ENCODE results near the gene CGB1.

Gene CGB1

GRCh38 chr19:48999481-49000325, 37.0 kb downstream of the CGB1 start:
- Histone ChIP-seq H3K9me3 (ENCODE audit: control insufficient read depth in 1 of 2, low read length in 2 of 2) (no peaks in the 10 kb centered on the region), H3K4me3 (ENCODE audit: low read depth in 1 of 2, low read length in 2 of 2) (no peak overlapping the region), H3K36me3 (ENCODE audit: control insufficient read depth in 1 of 2, insufficient read depth in 2 of 2, low read length in 2 of 2) (peaks cover 7 to 24% of the 10 kb centered on the region in 2 donors), H3K4me1 (ENCODE audit: control insufficient read depth in 1 of 2, insufficient read depth in 2 of 2, low read length in 2 of 2) (peaks cover 4 to 5% of the 10 kb centered on the region in 2 donors), H3K27me3 (ENCODE audit: control insufficient read depth in 1 of 2, insufficient read depth in 2 of 2, low read length in 2 of 2) (no peaks in the 10 kb centered on the region), H3K9ac (ENCODE audit: low read depth in 1 of 2, low read length in 2 of 2) (no peak overlapping the region), H3K27ac (ENCODE audit: low read depth, low read length) (no peak overlapping the region)

- Histone ChIP-seq H3K4me1 (ENCODE audit: control insufficient read depth in 1 of 2, insufficient read depth in 2 of 2, low read length in 2 of 2) (peaks cover 11 to 14% of the 10 kb centered on the region in 2 donors), H3K27ac (ENCODE audit: low read depth, low read length) (no peak overlapping the region), H3K9ac (ENCODE audit: low read depth in 1 of 2, low read length in 2 of 2) (no peak overlapping the region), H3K9me3 (ENCODE audit: control insufficient read depth in 1 of 2, low read length in 2 of 2) (no peaks in the 10 kb centered on the region), H3K27me3 (ENCODE audit: control insufficient read depth in 1 of 2, insufficient read depth in 2 of 2, low read length in 2 of 2) (no peaks in the 10 kb centered on the region), H3K36me3 (ENCODE audit: control insufficient read depth in 1 of 2, insufficient read depth in 2 of 2, low read length in 2 of 2) (peaks cover 0 to 12% of the 10 kb centered on the region in 2 donors), H3K4me3 (ENCODE audit: low read depth in 1 of 2, low read length in 2 of 2) (no peak overlapping the region)
Measured at GRCh38 chr19:48997972-48998371, 38.7 kb downstream of the CGB1 start.

GRCh38 chr19:48994035-48994386, 42.7 kb downstream of the CGB1 start:
- Histone ChIP-seq H3K9me3 (ENCODE audit: control insufficient read depth in 1 of 2, low read length in 2 of 2) (no peaks in the 10 kb centered on the region), H3K36me3 (ENCODE audit: control insufficient read depth in 1 of 2, insufficient read depth in 2 of 2, low read length in 2 of 2) (peaks cover 7 to 8% of the 10 kb centered on the region in 2 donors), H3K27ac (ENCODE audit: low read depth, low read length) (peak overlapping the region; percentile 30), H3K9ac (ENCODE audit: low read depth in 1 of 2, low read length in 2 of 2) (peak overlapping the region; percentile 79 to 87), H3K4me1 (ENCODE audit: control insufficient read depth in 1 of 2, insufficient read depth in 2 of 2, low read length in 2 of 2) (peaks cover 21 to 31% of the 10 kb centered on the region in 2 donors), H3K27me3 (ENCODE audit: control insufficient read depth in 1 of 2, insufficient read depth in 2 of 2, low read length in 2 of 2) (no peaks in the 10 kb centered on the region), H3K4me3 (ENCODE audit: low read depth in 1 of 2, low read length in 2 of 2) (peak overlapping the region; percentile 91 to 99)

GRCh38 chr19:48993175-48994034, 43.3 kb downstream of the CGB1 start, which contains the start of the genes GYS1 and RUVBL2:
TSS of gene GYS1 (minus strand) at chr19:48993309. CDS start at chr19:48993112, 197 bp downstream.
TSS of gene RUVBL2 (plus strand) at chr19:48993887. CDS start at chr19:48993912, 25 bp downstream.
- no peaks in the 10 kb centered on the region for H3K9me3 ChIP-seq (ENCODE audit: control insufficient read depth in 1 of 2, low read length in 2 of 2)
- H3K9ac ChIP-seq (ENCODE audit: low read depth in 1 of 2, low read length in 2 of 2): peak within 1 kb of the TSS; percentile 98 to 100
- peaks cover 7 to 13% of the 10 kb centered on the region in 2 donors for H3K36me3 ChIP-seq (ENCODE audit: control insufficient read depth in 1 of 2, insufficient read depth in 2 of 2, low read length in 2 of 2)
- H3K4me3 ChIP-seq (ENCODE audit: low read depth in 1 of 2, low read length in 2 of 2): peak within 1 kb of the TSS; percentile 96 to 99
- peaks cover 21 to 31% of the 10 kb centered on the region in 2 donors for H3K4me1 ChIP-seq (ENCODE audit: control insufficient read depth in 1 of 2, insufficient read depth in 2 of 2, low read length in 2 of 2)
- H3K27me3 ChIP-seq (ENCODE audit: control insufficient read depth in 1 of 2, insufficient read depth in 2 of 2, low read length in 2 of 2): no peaks in the 10 kb centered on the region
- peak within 1 kb of the TSS; percentile 90 for H3K27ac ChIP-seq (ENCODE audit: low read depth, low read length)

- Histone ChIP-seq H3K9ac (ENCODE audit: low read depth in 1 of 2, low read length in 2 of 2) (peak overlapping the region; percentile 98 to 100), H3K4me3 (ENCODE audit: low read depth in 1 of 2, low read length in 2 of 2) (peak overlapping the region; percentile 96 to 99), H3K4me1 (ENCODE audit: control insufficient read depth in 1 of 2, insufficient read depth in 2 of 2, low read length in 2 of 2) (peaks cover 21 to 31% of the 10 kb centered on the region in 2 donors), H3K9me3 (ENCODE audit: control insufficient read depth in 1 of 2, low read length in 2 of 2) (no peaks in the 10 kb centered on the region), H3K27ac (ENCODE audit: low read depth, low read length) (peak overlapping the region; percentile 85), H3K27me3 (ENCODE audit: control insufficient read depth in 1 of 2, insufficient read depth in 2 of 2, low read length in 2 of 2) (no peaks in the 10 kb centered on the region), H3K36me3 (ENCODE audit: control insufficient read depth in 1 of 2, insufficient read depth in 2 of 2, low read length in 2 of 2) (peaks cover 7 to 19% of the 10 kb centered on the region in 2 donors)
Measured at GRCh38 chr19:48992581-48993174, 44.0 kb downstream of the CGB1 start.

- Histone ChIP-seq H3K27me3 (ENCODE audit: control insufficient read depth in 1 of 2, insufficient read depth in 2 of 2, low read length in 2 of 2) (no peaks in the 10 kb centered on the region), H3K36me3 (ENCODE audit: control insufficient read depth in 1 of 2, insufficient read depth in 2 of 2, low read length in 2 of 2) (peaks cover 7 to 23% of the 10 kb centered on the region in 2 donors), H3K9me3 (ENCODE audit: control insufficient read depth in 1 of 2, low read length in 2 of 2) (no peaks in the 10 kb centered on the region), H3K4me1 (ENCODE audit: control insufficient read depth in 1 of 2, insufficient read depth in 2 of 2, low read length in 2 of 2) (peaks cover 21 to 31% of the 10 kb centered on the region in 2 donors), H3K4me3 (ENCODE audit: low read depth in 1 of 2, low read length in 2 of 2) (peak overlapping the region; percentile 96 to 99), H3K9ac (ENCODE audit: low read depth in 1 of 2, low read length in 2 of 2) (peak overlapping the region; percentile 98 to 100), H3K27ac (ENCODE audit: low read depth, low read length) (peak overlapping the region; percentile 85)
Measured at GRCh38 chr19:48991873-48992580, 44.7 kb downstream of the CGB1 start.

GRCh38 chr19:48991011-48991609, 45.6 kb downstream of the CGB1 start:
- Histone ChIP-seq H3K9ac (ENCODE audit: low read depth in 1 of 2, low read length in 2 of 2) (peak overlapping the region in 1 of 2 donors; percentile 98), H3K27me3 (ENCODE audit: control insufficient read depth in 1 of 2, insufficient read depth in 2 of 2, low read length in 2 of 2) (no peaks in the 10 kb centered on the region), H3K9me3 (ENCODE audit: control insufficient read depth in 1 of 2, low read length in 2 of 2) (no peaks in the 10 kb centered on the region), H3K4me3 (ENCODE audit: low read depth in 1 of 2, low read length in 2 of 2) (no peak overlapping the region), H3K27ac (ENCODE audit: low read depth, low read length) (no peak overlapping the region), H3K36me3 (ENCODE audit: control insufficient read depth in 1 of 2, insufficient read depth in 2 of 2, low read length in 2 of 2) (peaks cover 7 to 29% of the 10 kb centered on the region in 2 donors), H3K4me1 (ENCODE audit: control insufficient read depth in 1 of 2, insufficient read depth in 2 of 2, low read length in 2 of 2) (peaks cover 21 to 31% of the 10 kb centered on the region in 2 donors)

- peaks cover 21 to 31% of the 10 kb centered on the region in 2 donors for H3K4me1 ChIP-seq (ENCODE audit: control insufficient read depth in 1 of 2, insufficient read depth in 2 of 2, low read length in 2 of 2)
- H3K4me3 ChIP-seq (ENCODE audit: low read depth in 1 of 2, low read length in 2 of 2): no peak overlapping the region
- H3K9me3 ChIP-seq (ENCODE audit: control insufficient read depth in 1 of 2, low read length in 2 of 2): no peaks in the 10 kb centered on the region
- peaks cover 12 to 36% of the 10 kb centered on the region in 2 donors for H3K36me3 ChIP-seq (ENCODE audit: control insufficient read depth in 1 of 2, insufficient read depth in 2 of 2, low read length in 2 of 2)
- no peaks in the 10 kb centered on the region for H3K27me3 ChIP-seq (ENCODE audit: control insufficient read depth in 1 of 2, insufficient read depth in 2 of 2, low read length in 2 of 2)
- no peak overlapping the region for H3K9ac ChIP-seq (ENCODE audit: low read depth in 1 of 2, low read length in 2 of 2)
- H3K27ac ChIP-seq (ENCODE audit: low read depth, low read length): no peak overlapping the region
Measured at GRCh38 chr19:48990400-48990799, 46.3 kb downstream of the CGB1 start.

GRCh38 chr19:48989701-48990291, 46.9 kb downstream of the CGB1 start:
- Histone ChIP-seq H3K4me3 (ENCODE audit: low read depth in 1 of 2, low read length in 2 of 2) (no peak overlapping the region), H3K9ac (ENCODE audit: low read depth in 1 of 2, low read length in 2 of 2) (no peak overlapping the region), H3K9me3 (ENCODE audit: control insufficient read depth in 1 of 2, low read length in 2 of 2) (no peaks in the 10 kb centered on the region), H3K36me3 (ENCODE audit: control insufficient read depth in 1 of 2, insufficient read depth in 2 of 2, low read length in 2 of 2) (peaks cover 15 to 42% of the 10 kb centered on the region in 2 donors), H3K27ac (ENCODE audit: low read depth, low read length) (no peak overlapping the region), H3K4me1 (ENCODE audit: control insufficient read depth in 1 of 2, insufficient read depth in 2 of 2, low read length in 2 of 2) (peaks cover 18 to 27% of the 10 kb centered on the region in 2 donors), H3K27me3 (ENCODE audit: control insufficient read depth in 1 of 2, insufficient read depth in 2 of 2, low read length in 2 of 2) (no peaks in the 10 kb centered on the region)
